ENCODE results near the gene TNFAIP3.
"Not testable (repeated sequence)": the region's sequence is repeated elsewhere in the genome, so short reads cannot be mapped to it uniquely, and the experiment has no call there.

Gene TNFAIP3

GRCh38 chr6:137878486-137879285, 11.6 kb downstream of the TNFAIP3 start:
- no peak for DNase-seq (ENCODE audit: low spot score)

- DNase-seq (ENCODE audit: low spot score) = no peak
Observed at GRCh38 chr6:137879299-137879698, 12.2 kb downstream of the TNFAIP3 start.

- DNase-seq (ENCODE audit: low spot score) = no peak
Observed at GRCh38 chr6:137879885-137880745, 13.1 kb downstream of the TNFAIP3 start.

- no peak for DNase-seq (ENCODE audit: low spot score)
Observed at GRCh38 chr6:137880746-137881521, 13.9 kb downstream of the TNFAIP3 start.

GRCh38 chr6:137881522-137881886, 14.4 kb downstream of the TNFAIP3 start:
- DNase-seq (ENCODE audit: low spot score) = no peak

- no peak for DNase-seq (ENCODE audit: low spot score)
Observed at GRCh38 chr6:137882225-137882961, 15.3 kb downstream of the TNFAIP3 start.

- DNase-seq (ENCODE audit: low spot score) = no peak
Observed at GRCh38 chr6:137883400-137884148, 16.5 kb downstream of the TNFAIP3 start.

GRCh38 chr6:137884149-137884909, 17.3 kb downstream of the TNFAIP3 start:
- DNase-seq (ENCODE audit: low spot score) = no peak

- DNase-seq (ENCODE audit: low spot score) = not testable (repeated sequence)
Observed at GRCh38 chr6:137884910-137885229, 17.8 kb downstream of the TNFAIP3 start.

GRCh38 chr6:137886226-137886625, 19.2 kb downstream of the TNFAIP3 start:
- not testable (repeated sequence) for DNase-seq (ENCODE audit: low spot score)

GRCh38 chr6:137890983-137891537, 24.0 kb downstream of the TNFAIP3 start:
- no peak for DNase-seq (ENCODE audit: low spot score)

GRCh38 chr6:137892271-137892708, 25.2 kb downstream of the TNFAIP3 start:
- DNase-seq (ENCODE audit: low spot score) = no peak

- no peak for DNase-seq (ENCODE audit: low spot score)
Observed at GRCh38 chr6:137893181-137893580, 26.1 kb downstream of the TNFAIP3 start.

GRCh38 chr6:137893726-137894125, 26.7 kb downstream of the TNFAIP3 start:
- DNase-seq (ENCODE audit: low spot score) = peak; percentile 38

GRCh38 chr6:137894378-137894777, 27.3 kb downstream of the TNFAIP3 start:
- not testable (repeated sequence) for DNase-seq (ENCODE audit: low spot score)

- DNase-seq (ENCODE audit: low spot score) = no peak
Observed at GRCh38 chr6:137894779-137895385, 27.8 kb downstream of the TNFAIP3 start.

GRCh38 chr6:137896647-137897046, 29.6 kb downstream of the TNFAIP3 start:
- no peak for DNase-seq (ENCODE audit: low spot score)

GRCh38 chr6:137900815-137901214, 33.8 kb downstream of the TNFAIP3 start:
- DNase-seq (ENCODE audit: low spot score) = no peak

GRCh38 chr6:137901454-137901853, 34.4 kb downstream of the TNFAIP3 start:
- DNase-seq (ENCODE audit: low spot score) = no peak
